PC-3 (cell line): ENCODE data around the gene ELMOD3. TPM values are rescaled to one million over a fixed set of nuclear protein-coding genes. Genes with fewer than 3 reads are reported as not detected.
"Not testable (repeated sequence)": the region's sequence is repeated elsewhere in the genome, so short reads cannot be mapped to it uniquely, and the experiment has no call there.

Experiments used
- ATAC-seq: fragments of 200-7000 bp; cut with Tn5 transposase; 2 replicates; pipeline ENCODE4 v1.9.1; 2020; ENCODE audit warnings: mild to moderate bottlenecking, moderate library complexity
- BruUV-seq: library from RNA; stranded (reverse); fragments of 400-500 nt; replicated peaks from 2 replicates; lab custom pipeline; 2021; lab: Mats Ljungman, UMichigan
- CTCF ChIA-PET: fragments of 300-600 bp; sonication (Branson Sonifier 250); formaldehyde crosslinking; loops from one replicate; lab custom pipeline; 2022; ENCODE audit warnings: antibody characterized with exemption; lab: Charles Lee
- POLR2A ChIA-PET: fragments of 300-600 bp; sonication (Branson Sonifier 250); formaldehyde crosslinking; loops from one replicate; lab custom pipeline; 2022; ENCODE audit warnings: antibody characterized with exemption; ENCODE audit not compliant: unreplicated experiment; lab: Charles Lee
- DNase-seq: peaks from one replicate; pipeline ENCODE4 v3.0.0-alpha.2; 2015
- H2AFZ ChIP-seq: fragments of 300-600 bp; sonication (generic); 2 replicates; pipeline ENCODE4 v1.6.0; 2016; ENCODE audit warnings: antibody characterized with exemption, low read length
- H3F3A ChIP-seq: fragments of 300-600 bp; sonication (generic); one replicate; pipeline ENCODE4 v1.6.0; 2017; ENCODE audit warnings: antibody characterized with exemption, low read length, control low read depth, mild to moderate bottlenecking; ENCODE audit not compliant: unreplicated experiment
- H3K27ac ChIP-seq: fragments of 300-600 bp; sonication (generic); 2 replicates; pipeline ENCODE4 v1.5.1; 2016; ENCODE audit warnings: mild to moderate bottlenecking, low read length
- H3K27me3 ChIP-seq: fragments of 300-600 bp; sonication (generic); 2 replicates; pipeline ENCODE4 v1.6.1; 2016; ENCODE audit warnings: low read length, mixed read lengths
- H3K36me3 ChIP-seq: fragments of 300-600 bp; sonication (generic); 2 replicates; pipeline ENCODE4 v1.6.1; 2016; ENCODE audit warnings: low read depth, mixed run types, low read length, mixed read lengths
- H3K4me1 ChIP-seq: fragments of 300-600 bp; sonication (generic); 2 replicates; pipeline ENCODE4 v1.5.1; 2016; ENCODE audit warnings: low read length; ENCODE audit not compliant: insufficient read depth
- H3K4me2 ChIP-seq: fragments of 300-600 bp; sonication (generic); 2 replicates; pipeline ENCODE4 v1.6.0; 2016; ENCODE audit warnings: low read length
- H3K4me3 ChIP-seq: fragments of 300-600 bp; sonication (generic); 2 replicates; pipeline ENCODE4 v1.5.1; 2016; ENCODE audit warnings: mild to moderate bottlenecking, low read length, mixed read lengths
- H3K79me2 ChIP-seq: fragments of 300-600 bp; sonication (generic); 2 replicates; pipeline ENCODE4 v1.6.1; 2017; ENCODE audit warnings: low read length, mixed read lengths
- H3K9ac ChIP-seq: fragments of 300-600 bp; sonication (generic); 2 replicates; pipeline ENCODE4 v1.6.0; 2016; ENCODE audit warnings: mild to moderate bottlenecking, low read length
- H3K9me2 ChIP-seq: fragments of 300-600 bp; sonication (generic); replicated peaks from 2 replicates; pipeline ENCODE4 v1.6.1; 2016; ENCODE audit warnings: mixed run types, low read length, mixed read lengths
- H3K9me3 ChIP-seq: fragments of 300-600 bp; sonication (generic); 2 replicates; pipeline ENCODE4 v1.6.1; 2016; ENCODE audit warnings: low read length, mixed read lengths
- H4K20me1 ChIP-seq: fragments of 300-600 bp; sonication (generic); 2 replicates; pipeline ENCODE4 v1.6.1; 2016; ENCODE audit warnings: low read length, mixed read lengths
- EZH2 ChIP-seq: fragments of 300-600 bp; sonication (generic); IDR thresholded peaks from one replicate; pipeline ENCODE4 v1.6.1; 2017; ENCODE audit warnings: antibody characterized with exemption, mild to moderate bottlenecking, low read length; ENCODE audit not compliant: unreplicated experiment
- EZH2phosphoT487 ChIP-seq: fragments of 300-600 bp; sonication (generic); IDR thresholded peaks from 2 replicates; pipeline ENCODE4 v1.6.1; 2018; ENCODE audit warnings: mild to moderate bottlenecking, antibody characterized with exemption, low read length, borderline replicate concordance
- intact Hi-C: fragments of 100-400 bp; cut with micrococcal nuclease; formaldehyde crosslinking; loops from 2 replicates; pipeline ENCODE4 v1.9.0; 2023
- total RNA-seq: library from RNA; depleted of rRNA; stranded (reverse); fragments of >200 nt; gene quantifications from 2 replicates; pipeline ENCODE4 v1.2.3, GENCODE V29; 2014
- TF ChIP-seq, protein P1 (sequence below): fragments of 300-600 bp; sonication (generic); conservative IDR thresholded peaks from 2 replicates; pipeline ENCODE4 v1.5.1; 2017; ENCODE audit warnings: antibody characterized with exemption, low read depth, mild to moderate bottlenecking, low read length

Gene ELMOD3
- total RNA-seq, 1 experiment from 2014 or later = 19.0 TPM

DNA sequence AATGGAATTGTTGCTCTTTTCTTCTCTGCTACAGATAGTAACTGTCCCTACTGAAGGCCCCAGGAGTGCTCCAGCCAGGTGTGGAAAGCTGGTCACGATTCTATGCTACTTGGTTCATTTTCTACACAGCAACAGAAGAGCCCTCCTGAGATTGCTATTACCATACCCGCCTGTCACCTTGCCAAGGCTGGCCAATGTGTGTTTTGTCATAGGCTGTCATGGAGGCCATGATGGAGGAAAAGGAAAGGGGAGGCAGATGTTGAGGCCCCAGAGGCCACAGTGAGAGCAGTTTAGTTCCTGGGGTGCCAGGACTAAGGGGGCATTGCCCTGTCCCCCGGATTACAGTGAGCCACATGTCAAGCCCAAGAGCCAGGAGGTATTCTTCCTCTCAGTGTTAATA is 952 bp downstream of the ELMOD3 start:
- Histone ChIP-seq H4K20me1 (peaks cover 12% of the 10 kb centered on the region; the same call in 1 of the 2 replicates), H3K4me2 (peak overlapping the region; percentile 93), H3K9me2 (no peaks in the 10 kb centered on the region), H3K79me2 (peaks cover 49% of the 10 kb centered on the region), H3K27ac (no peak overlapping the region), H3K9ac (peak overlapping the region; percentile 89), H3K27me3 (no peaks in the 10 kb centered on the region), H3K4me1 (peaks cover 32% of the 10 kb centered on the region), H2AFZ (peak overlapping the region; percentile 97), H3K9me3 (no peaks in the 10 kb centered on the region), H3K4me3 (peak overlapping the region; percentile 84), H3K36me3 (peaks cover 13% of the 10 kb centered on the region), H3F3A (no peaks in the 10 kb centered on the region)
- ChIA-PET CTCF (no interaction called here), POLR2A (no interaction called here)
- ATAC-seq (no peak), DNase-seq (no peak)
- intact Hi-C loops = no loop called here
- no TSS peak for BruUV-seq
- TF ChIP-seq EZH2phosphoT487 (no peak), EZH2 (no peak)
- TF ChIP-seq, protein P1, sequence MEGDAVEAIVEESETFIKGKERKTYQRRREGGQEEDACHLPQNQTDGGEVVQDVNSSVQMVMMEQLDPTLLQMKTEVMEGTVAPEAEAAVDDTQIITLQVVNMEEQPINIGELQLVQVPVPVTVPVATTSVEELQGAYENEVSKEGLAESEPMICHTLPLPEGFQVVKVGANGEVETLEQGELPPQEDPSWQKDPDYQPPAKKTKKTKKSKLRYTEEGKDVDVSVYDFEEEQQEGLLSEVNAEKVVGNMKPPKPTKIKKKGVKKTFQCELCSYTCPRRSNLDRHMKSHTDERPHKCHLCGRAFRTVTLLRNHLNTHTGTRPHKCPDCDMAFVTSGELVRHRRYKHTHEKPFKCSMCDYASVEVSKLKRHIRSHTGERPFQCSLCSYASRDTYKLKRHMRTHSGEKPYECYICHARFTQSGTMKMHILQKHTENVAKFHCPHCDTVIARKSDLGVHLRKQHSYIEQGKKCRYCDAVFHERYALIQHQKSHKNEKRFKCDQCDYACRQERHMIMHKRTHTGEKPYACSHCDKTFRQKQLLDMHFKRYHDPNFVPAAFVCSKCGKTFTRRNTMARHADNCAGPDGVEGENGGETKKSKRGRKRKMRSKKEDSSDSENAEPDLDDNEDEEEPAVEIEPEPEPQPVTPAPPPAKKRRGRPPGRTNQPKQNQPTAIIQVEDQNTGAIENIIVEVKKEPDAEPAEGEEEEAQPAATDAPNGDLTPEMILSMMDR = no peak

DNA sequence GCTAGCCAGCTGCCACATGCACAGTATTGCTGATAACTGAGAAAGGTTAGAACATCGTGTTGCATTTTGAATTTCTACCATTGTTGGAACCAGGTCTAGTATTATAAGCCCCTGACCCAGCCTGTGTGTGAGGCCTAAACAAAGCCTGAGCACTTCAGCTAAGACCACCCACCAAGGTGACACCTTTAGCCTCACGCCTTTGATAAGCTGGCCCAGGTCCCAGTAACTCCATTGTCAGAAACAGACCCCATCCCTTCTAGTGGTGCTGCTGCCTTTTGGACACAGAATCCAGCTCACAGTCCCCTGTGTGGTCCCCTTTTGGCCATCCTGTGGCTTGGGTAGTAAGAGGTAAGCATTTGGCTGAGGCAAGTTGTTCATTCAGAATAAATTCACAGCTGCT is 1.6 kb downstream of the ELMOD3 start:
- BruUV-seq = no TSS peak
- ChIA-PET POLR2A (no interaction called here), CTCF (no interaction called here)
- Histone ChIP-seq H3K4me3 (no peak overlapping the region), H3K36me3 (peaks cover 7% of the 10 kb centered on the region), H4K20me1 (peaks cover 12% of the 10 kb centered on the region; the same call in 1 of the 2 replicates), H3K9me3 (no peaks in the 10 kb centered on the region), H3F3A (no peaks in the 10 kb centered on the region), H3K27ac (no peak overlapping the region), H3K4me1 (peaks cover 32% of the 10 kb centered on the region), H3K4me2 (no peak overlapping the region), H3K9ac (no peak overlapping the region), H3K79me2 (peaks cover 49% of the 10 kb centered on the region), H3K27me3 (no peaks in the 10 kb centered on the region), H3K9me2 (no peaks in the 10 kb centered on the region), H2AFZ (no peak overlapping the region)
- TF ChIP-seq EZH2 = no peak
- TF ChIP-seq EZH2phosphoT487 = no peak
- TF ChIP-seq, protein P1 = no peak
- ATAC-seq (no peak), DNase-seq (no peak)
- intact Hi-C loops = no loop called here

DNA sequence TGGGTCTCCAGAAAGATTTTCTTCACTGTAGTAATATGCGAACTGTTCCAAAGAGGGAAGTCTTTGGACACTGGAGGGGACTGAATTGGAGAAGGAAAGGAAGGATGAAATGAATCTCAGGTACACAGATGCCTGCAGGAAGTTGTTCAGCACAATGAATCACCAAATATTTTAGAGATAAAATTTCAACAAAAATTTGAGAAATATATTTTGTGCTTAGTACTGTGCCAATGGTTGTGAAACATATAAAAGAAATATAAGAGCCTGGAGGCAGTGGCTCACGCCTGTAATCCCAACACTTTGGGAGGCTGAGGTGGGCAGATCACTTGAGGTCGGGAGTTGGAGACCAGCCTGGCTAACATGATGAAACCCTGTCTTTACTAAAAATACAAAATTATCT is 3.2 kb downstream of the ELMOD3 start:
- Histone ChIP-seq H3K27ac (no peak overlapping the region), H3K79me2 (peaks cover 37% of the 10 kb centered on the region), H3K9ac (no peak overlapping the region), H4K20me1 (peaks cover 9% of the 10 kb centered on the region; the same call in 1 of the 2 replicates), H3K4me2 (peak overlapping the region; percentile 65), H3K4me1 (peaks cover 30% of the 10 kb centered on the region), H3F3A (no peaks in the 10 kb centered on the region), H3K27me3 (no peaks in the 10 kb centered on the region), H2AFZ (no peak overlapping the region), H3K36me3 (peaks cover 7% of the 10 kb centered on the region), H3K9me2 (no peaks in the 10 kb centered on the region), H3K4me3 (peak overlapping the region; percentile 34; the same call in 1 of the 2 replicates), H3K9me3 (no peaks in the 10 kb centered on the region)
- intact Hi-C loops = no loop called here
- BruUV-seq = no TSS peak
- DNase-seq (peak; percentile 35), ATAC-seq (no peak)
- ChIA-PET CTCF (no interaction called here), POLR2A (no interaction called here)
- no peak for TF ChIP-seq EZH2phosphoT487
- TF ChIP-seq EZH2 = no peak
- TF ChIP-seq, protein P1 = no peak

DNA sequence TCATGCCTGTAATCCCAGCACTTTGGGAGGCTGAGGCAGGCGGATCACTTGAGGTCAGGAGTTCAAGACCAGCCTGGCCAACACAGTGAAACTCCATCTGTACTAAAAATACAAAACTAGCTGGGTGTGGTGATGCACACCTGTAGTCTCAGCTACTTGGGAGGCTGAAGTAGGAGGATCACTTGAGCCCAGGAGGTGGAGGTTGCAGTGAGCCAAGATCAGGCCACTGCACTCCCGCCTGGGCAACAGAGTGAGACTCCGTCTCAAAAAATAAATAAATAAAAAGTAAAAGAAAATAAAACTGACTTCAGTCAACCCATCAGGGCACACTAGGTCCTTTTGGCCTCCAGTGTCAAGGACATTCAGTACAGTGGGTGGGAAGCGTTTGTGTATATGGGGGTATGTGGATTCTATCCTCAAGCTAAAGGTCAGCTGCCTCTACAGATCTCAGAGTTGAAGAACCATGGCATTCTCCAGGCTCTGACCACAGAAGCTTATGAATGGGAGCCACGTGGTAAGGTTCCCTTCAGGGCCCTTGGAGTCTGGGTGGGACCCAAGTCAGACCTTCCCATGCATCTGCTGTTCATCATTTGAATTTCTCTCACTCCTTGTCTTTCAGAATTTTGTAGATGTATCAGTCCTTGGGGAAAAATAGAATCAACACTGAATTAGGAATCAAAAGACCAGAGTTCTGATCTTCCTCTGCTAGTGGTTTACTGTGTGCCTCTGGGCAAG is 8.3 kb downstream of the ELMOD3 start:
- intact Hi-C loops, H3K4me3 ChIP-seq, H3K36me3 ChIP-seq, H4K20me1 ChIP-seq, CTCF ChIA-PET, H2AFZ ChIP-seq, ATAC-seq, H3K4me1 ChIP-seq, DNase-seq, H3K27ac ChIP-seq, H3K9me2 ChIP-seq, H3K79me2 ChIP-seq, POLR2A ChIA-PET, H3K4me2 ChIP-seq, H3K27me3 ChIP-seq, BruUV-seq, H3F3A ChIP-seq, H3K9ac ChIP-seq, H3K9me3 ChIP-seq: not testable (repeated sequence)
